Activated T-cell treated with anti-CD3 and anti-CD28 coated beads for 1 hour (primary cell): ENCODE results near the gene CLP1.
"Not testable (repeated sequence)": the region's sequence is repeated elsewhere in the genome, so short reads cannot be mapped to it uniquely, and the experiment has no call there.

Source experiments
- DNase-seq: peaks from one replicate; pipeline ENCODE4 v3.0.0-alpha.2; 2020; ENCODE audit warnings: low read depth

CLP1 gene

GRCh38 chr11:57667117-57667735 lies 9.7 kb downstream of the CLP1 start:
- DNase-seq: peak; percentile 83

- peak; percentile 97 for DNase-seq
Observed at GRCh38 chr11:57667736-57668433, 10.3 kb downstream of the CLP1 start, which contains the start of gene ZDHHC5. Gene ZDHHC5, plus strand, starts transcription at chr11:57668114. Its CDS starts 4,977 bp downstream, at chr11:57673091.

GRCh38 chr11:57668434-57668782 lies 10.8 kb downstream of the CLP1 start:
- DNase-seq: peak; percentile 21

- no peak for DNase-seq
Observed at GRCh38 chr11:57674251-57674650, 16.7 kb downstream of the CLP1 start.

GRCh38 chr11:57675176-57675941 lies 17.8 kb downstream of the CLP1 start:
- no peak for DNase-seq

GRCh38 chr11:57679396-57679795 lies 21.8 kb downstream of the CLP1 start:
- DNase-seq: no peak

GRCh38 chr11:57680552-57680874 lies 23.0 kb downstream of the CLP1 start:
- DNase-seq: no peak

GRCh38 chr11:57681168-57681567 lies 23.6 kb downstream of the CLP1 start:
- no peak for DNase-seq

- DNase-seq: not testable (repeated sequence)
Observed at GRCh38 chr11:57690474-57690873, 32.9 kb downstream of the CLP1 start.

- no peak for DNase-seq
Observed at GRCh38 chr11:57698843-57699365, 41.3 kb downstream of the CLP1 start.

- DNase-seq: no peak
Observed at GRCh38 chr11:57699813-57700212, 42.3 kb downstream of the CLP1 start.

- DNase-seq: no peak
Observed at GRCh38 chr11:57700425-57700824, 42.9 kb downstream of the CLP1 start.

GRCh38 chr11:57703341-57703740 lies 45.8 kb downstream of the CLP1 start:
- DNase-seq: no peak

- DNase-seq: no peak
Observed at GRCh38 chr11:57704932-57705331, 47.4 kb downstream of the CLP1 start.

GRCh38 chr11:57705432-57705831 lies 47.9 kb downstream of the CLP1 start:
- DNase-seq: not testable (repeated sequence)

GRCh38 chr11:57709802-57710367 lies 52.3 kb downstream of the CLP1 start:
- DNase-seq: no peak
